ENCODE data around the gene MINDY3.

MINDY3 gene

GRCh38 chr10:15860692-15861201 is 440 bp upstream of the MINDY3 start:
- CTCF ChIA-PET: interaction anchor here (0.6 kb wide), 1 partner anchor 241 kb away, joined by 3 read pairs; no protein-coding TSS in a partner anchor
- H3K9me3 ChIP-seq (ENCODE audit: control insufficient read depth, insufficient read depth, low read depth, low read length): no peaks in the 10 kb centered on the region
- H3K4me3 ChIP-seq (ENCODE audit: low read depth, low read length): peak overlapping the region; percentile 71
- peak overlapping the region; percentile 91; the same call in 1 of the 2 replicates for H3K27ac ChIP-seq (ENCODE audit: extremely low read depth, low read depth, low read length)
- POLR2A ChIA-PET: interaction anchor here (0.6 to 1.3 kb wide), 2 partner anchors 683 to 957 kb away, joined by 3 to 10 read pairs; partner anchors contain the start of gene RSU1
- no peaks in the 10 kb centered on the region for H3K36me3 ChIP-seq (ENCODE audit: control insufficient read depth in 2 of 2, insufficient read depth in 1 of 2, low read length in 2 of 2)
- TF ChIP-seq ZNF335 (tag by site-specific recombination; conservative IDR thresholded peaks at IDR 0.05): peak; percentile 42; the same call in 1 of the 2 replicates
- peak; percentile 99 for TF ChIP-seq ZFP37 (tag by site-specific recombination; IDR thresholded peaks at IDR 0.05)
- TF ChIP-seq GLIS2 (tag by site-specific recombination; IDR thresholded peaks at IDR 0.05): no peak
- H3K4me1 ChIP-seq (ENCODE audit: control insufficient read depth, insufficient read depth, low read length): peaks cover 18% of the 10 kb centered on the region

GRCh38 chr10:15859509-15859905 is 800 bp downstream of the MINDY3 start:
- 0 out of 2 replicates have a peak, but pooled peaks have one; percentile 49 for TF ChIP-seq PATZ1 (tag by site-specific recombination; IDR thresholded peaks at IDR 0.05)
- TF ChIP-seq ZNF658 (tag by site-specific recombination; IDR thresholded peaks at IDR 0.05): no peak
- peak; percentile 67 for TF ChIP-seq SP2 (tag by site-specific recombination; IDR thresholded peaks at IDR 0.05)
- no peak; the same call in 1 of the 2 replicates for TF ChIP-seq ZNF335 (tag by site-specific recombination; conservative IDR thresholded peaks at IDR 0.05)
- peak; percentile 34 for TF ChIP-seq PRDM6 (tag by site-specific recombination; IDR thresholded peaks at IDR 0.05)
- TF ChIP-seq ZNF362 (tag by site-specific recombination; IDR thresholded peaks at IDR 0.05): no peak
- 0 out of 2 replicates have a peak, but pooled peaks have one; percentile 17 for TF ChIP-seq ZNF639 (tag by site-specific recombination; IDR thresholded peaks at IDR 0.05)
- TF ChIP-seq ZNF48 (tag by site-specific recombination; IDR thresholded peaks at IDR 0.05): no peak
- TF ChIP-seq ZNF24 (tag by site-specific recombination; IDR thresholded peaks at IDR 0.05): no peak
- TF ChIP-seq ZNF223 (tag by site-specific recombination; IDR thresholded peaks at IDR 0.05): no peak
- no peak for TF ChIP-seq GLIS2 (tag by site-specific recombination; IDR thresholded peaks at IDR 0.05)
- no peak for TF ChIP-seq ZSCAN4 (tag by site-specific recombination; IDR thresholded peaks at IDR 0.05)
- no peak for TF ChIP-seq GLI4 (tag by site-specific recombination; IDR thresholded peaks at IDR 0.05)
- TF ChIP-seq KLF8 (tag by site-specific recombination; IDR thresholded peaks at IDR 0.05): no peak
- no peak for TF ChIP-seq ZNF488 (tag by site-specific recombination; IDR thresholded peaks at IDR 0.05)
- TF ChIP-seq PRDM10 (tag by site-specific recombination; IDR thresholded peaks at IDR 0.05): peak; percentile 95
- TF ChIP-seq WT1 (tag by site-specific recombination; IDR thresholded peaks at IDR 0.05): no peak
- no peak for TF ChIP-seq ZNF501 (tag by site-specific recombination; IDR thresholded peaks at IDR 0.05)
- TF ChIP-seq ZBTB20 (tag by site-specific recombination; IDR thresholded peaks at IDR 0.05): no peak
- Histone ChIP-seq H3K4me1 (ENCODE audit: control insufficient read depth, insufficient read depth, low read length) (peaks cover 23% of the 10 kb centered on the region), H3K36me3 (ENCODE audit: control insufficient read depth in 2 of 2, insufficient read depth in 1 of 2, low read length in 2 of 2) (no peaks in the 10 kb centered on the region), H3K4me3 (ENCODE audit: low read depth, low read length) (peak overlapping the region; percentile 71), H3K9me3 (ENCODE audit: control insufficient read depth, insufficient read depth, low read depth, low read length) (no peaks in the 10 kb centered on the region), H3K27ac (ENCODE audit: extremely low read depth, low read depth, low read length) (peak overlapping the region; percentile 91)
- POLR2A ChIA-PET: interaction anchor here (0.9 to 1.3 kb wide), 2 partner anchors 20 to 958 kb away, joined by 3 to 4 read pairs; partner anchors contain the start of gene RSU1
- CTCF ChIA-PET: no interaction called here

Measured in HEK293 (cell line).